HUES48 (cell line): ENCODE data around the gene APOC1.

Source experiments
- H3K27ac ChIP-seq: one replicate; pipeline ENCODE4 v1.7.0; 2013; ENCODE audit warnings: low read depth, low read length, inconsistent platforms
- H3K27me3 ChIP-seq: 2 replicates; pipeline ENCODE4 v1.6.1; 2013; ENCODE audit warnings: mild to moderate bottlenecking, low read length; ENCODE audit not compliant: control insufficient read depth, insufficient read depth
- H3K36me3 ChIP-seq: 2 replicates; pipeline ENCODE4 v1.6.1; 2013; ENCODE audit warnings: low read length; ENCODE audit not compliant: control insufficient read depth, insufficient read depth
- H3K4me1 ChIP-seq: 2 replicates; pipeline ENCODE4 v1.6.1; 2013; ENCODE audit warnings: mild to moderate bottlenecking, low read length; ENCODE audit not compliant: control insufficient read depth, insufficient read depth
- H3K4me3 ChIP-seq: 2 replicates; pipeline ENCODE4 v1.5.1; 2013; ENCODE audit warnings: mild to moderate bottlenecking, low read depth, low read length
- H3K9ac ChIP-seq: 2 replicates; pipeline ENCODE4 v1.6.1; 2013; ENCODE audit warnings: mild to moderate bottlenecking, low read depth, low read length, moderate library complexity
- H3K9me3 ChIP-seq: 2 replicates; pipeline ENCODE4 v1.6.1; 2013; ENCODE audit warnings: low read length; ENCODE audit not compliant: control insufficient read depth, insufficient read depth

The APOC1 gene

DNA sequence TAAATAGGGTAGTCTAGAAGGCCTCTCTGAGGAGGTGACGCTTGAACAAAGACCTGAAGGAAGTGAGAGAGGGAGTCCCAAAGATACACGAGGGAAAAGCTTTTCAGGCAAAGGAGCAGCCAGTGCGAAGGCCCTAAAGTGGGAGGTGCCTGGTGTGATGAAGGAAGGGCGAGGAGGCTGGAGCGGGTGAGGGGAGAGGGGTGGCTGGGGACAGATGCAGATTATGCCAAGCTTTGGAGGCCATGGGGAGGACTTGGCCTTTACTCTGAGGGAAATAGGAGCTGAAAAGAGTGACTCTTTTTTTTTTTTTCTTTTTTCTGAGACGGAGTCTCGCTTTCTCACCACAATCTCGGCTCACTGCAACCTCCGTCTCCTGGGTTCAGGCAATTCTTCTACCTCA, 43.7 kb downstream of the APOC1 start:
- Histone ChIP-seq H3K4me3 (no peak overlapping the region), H3K9ac (no peak overlapping the region), H3K27ac (no peak overlapping the region), H3K27me3 (no peaks in the 10 kb centered on the region), H3K36me3 (peaks cover 19% of the 10 kb centered on the region), H3K9me3 (no peaks in the 10 kb centered on the region), H3K4me1 (peaks cover 9% of the 10 kb centered on the region)

DNA sequence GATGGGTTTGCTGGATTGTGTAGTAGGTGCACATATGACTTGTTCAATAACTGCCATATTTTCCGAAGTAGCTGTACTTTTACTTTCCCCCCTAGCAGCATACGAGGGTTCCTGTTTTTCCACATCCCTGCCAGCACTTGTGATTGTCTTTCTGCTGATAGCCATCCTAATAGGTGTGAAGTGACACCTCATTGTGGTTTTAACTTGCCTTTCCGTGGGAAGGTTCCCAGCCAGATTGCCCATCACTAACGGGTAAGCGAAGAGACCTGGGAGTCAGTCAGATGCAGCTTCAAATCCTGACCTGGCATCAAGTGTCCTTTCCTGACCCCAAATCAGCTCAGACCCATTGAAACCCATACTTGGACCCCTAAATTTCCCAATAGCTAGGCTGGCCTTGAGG, 45.3 kb downstream of the APOC1 start:
- Histone ChIP-seq H3K4me3 (no peak overlapping the region), H3K27ac (no peak overlapping the region), H3K9ac (no peak overlapping the region), H3K9me3 (no peaks in the 10 kb centered on the region), H3K4me1 (peaks cover 6% of the 10 kb centered on the region), H3K36me3 (peaks cover 23% of the 10 kb centered on the region), H3K27me3 (no peaks in the 10 kb centered on the region)

DNA sequence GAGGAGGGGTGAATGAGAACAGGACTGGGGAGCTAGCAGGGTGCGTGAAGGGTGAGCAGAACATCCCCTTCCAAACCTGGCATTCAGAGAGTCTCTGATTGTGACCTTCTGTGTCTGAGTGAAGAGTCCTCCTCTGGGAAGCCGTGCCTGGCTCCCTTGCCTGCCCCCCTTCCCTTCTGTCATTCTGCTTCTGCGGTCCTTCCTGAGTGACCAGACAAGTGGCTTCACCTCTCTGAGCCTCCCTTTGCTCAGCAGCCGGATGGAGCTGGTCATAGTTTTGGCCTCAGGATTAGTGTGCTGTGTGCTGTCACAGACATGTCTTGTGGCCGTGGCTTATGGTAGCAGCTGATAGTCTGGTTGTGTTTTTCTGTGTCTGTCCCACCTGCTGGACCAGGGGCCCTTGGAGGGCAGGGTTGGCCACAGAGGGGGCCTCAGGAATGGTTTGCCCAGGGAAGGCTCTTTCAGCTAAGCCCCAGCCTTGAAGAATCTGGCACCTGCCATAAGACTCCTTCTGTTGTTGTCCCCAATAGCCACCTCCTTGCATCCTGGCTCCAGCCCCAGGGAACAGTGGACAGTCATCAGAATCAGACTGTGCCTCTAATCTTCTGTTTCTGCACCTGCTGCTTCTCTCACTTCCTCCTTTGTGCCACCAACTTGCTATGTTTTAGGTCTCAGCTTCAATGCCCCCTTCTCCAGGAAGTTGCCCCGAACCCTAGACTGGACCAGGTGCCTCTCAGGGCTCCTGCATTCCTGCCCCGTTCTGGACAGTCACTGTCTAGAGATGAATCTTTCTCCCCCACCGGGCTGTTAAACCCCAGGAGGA, 46.7 kb downstream of the APOC1 start:
- Histone ChIP-seq H3K27ac (no peak overlapping the region), H3K4me1 (peaks cover 4% of the 10 kb centered on the region), H3K4me3 (no peak overlapping the region), H3K27me3 (no peaks in the 10 kb centered on the region), H3K9me3 (no peaks in the 10 kb centered on the region), H3K36me3 (peaks cover 26% of the 10 kb centered on the region), H3K9ac (no peak overlapping the region)

DNA sequence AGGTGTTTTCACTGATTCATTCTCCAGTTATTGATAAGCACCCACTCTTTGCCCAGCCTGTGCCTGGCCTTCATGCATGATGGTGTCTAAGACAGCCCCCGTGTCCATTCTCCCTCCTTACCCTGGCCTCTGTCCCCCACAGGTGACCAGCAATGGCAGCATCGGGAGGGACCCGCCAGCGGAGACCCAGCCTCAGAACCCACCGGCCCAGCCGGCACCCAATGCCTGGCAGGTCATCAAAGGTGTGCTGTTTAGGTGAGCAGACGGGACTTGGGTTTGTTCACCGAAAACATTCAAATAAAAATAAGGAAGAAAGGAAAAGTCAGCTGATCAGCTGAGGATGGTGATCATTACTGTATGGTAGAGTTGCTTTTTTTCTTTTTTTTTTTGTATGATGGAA, 47.4 kb downstream of the APOC1 start:
- H3K4me3 ChIP-seq = no peak overlapping the region
- H3K36me3 ChIP-seq = peaks cover 26% of the 10 kb centered on the region
- no peaks in the 10 kb centered on the region for H3K4me1 ChIP-seq
- no peaks in the 10 kb centered on the region for H3K9me3 ChIP-seq
- H3K9ac ChIP-seq = no peak overlapping the region
- no peak overlapping the region for H3K27ac ChIP-seq
- H3K27me3 ChIP-seq = no peaks in the 10 kb centered on the region

DNA sequence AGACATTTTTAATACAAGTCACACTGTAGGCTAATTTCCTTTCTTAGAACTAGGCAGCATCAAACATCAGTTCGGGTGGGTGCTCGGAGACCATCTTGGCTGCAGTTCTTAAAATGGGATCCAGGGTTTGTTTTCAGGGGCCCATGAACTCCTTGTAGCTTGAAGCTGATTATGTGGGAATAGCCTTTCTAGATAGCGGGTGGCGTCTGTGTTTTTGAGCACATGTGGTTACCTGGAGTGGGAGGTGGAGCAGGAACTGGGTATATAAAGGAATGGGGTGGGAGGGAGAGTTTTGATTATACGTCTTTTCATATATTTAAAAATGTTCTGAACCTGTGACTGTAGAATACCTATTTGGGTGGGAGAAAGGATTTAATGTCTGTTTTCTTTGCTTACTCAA, 53.7 kb downstream of the APOC1 start:
- Histone ChIP-seq H3K9me3 (no peaks in the 10 kb centered on the region), H3K4me1 (no peaks in the 10 kb centered on the region), H3K27me3 (no peaks in the 10 kb centered on the region), H3K36me3 (peaks cover 21% of the 10 kb centered on the region), H3K4me3 (no peak overlapping the region), H3K27ac (no peak overlapping the region), H3K9ac (no peak overlapping the region)

DNA sequence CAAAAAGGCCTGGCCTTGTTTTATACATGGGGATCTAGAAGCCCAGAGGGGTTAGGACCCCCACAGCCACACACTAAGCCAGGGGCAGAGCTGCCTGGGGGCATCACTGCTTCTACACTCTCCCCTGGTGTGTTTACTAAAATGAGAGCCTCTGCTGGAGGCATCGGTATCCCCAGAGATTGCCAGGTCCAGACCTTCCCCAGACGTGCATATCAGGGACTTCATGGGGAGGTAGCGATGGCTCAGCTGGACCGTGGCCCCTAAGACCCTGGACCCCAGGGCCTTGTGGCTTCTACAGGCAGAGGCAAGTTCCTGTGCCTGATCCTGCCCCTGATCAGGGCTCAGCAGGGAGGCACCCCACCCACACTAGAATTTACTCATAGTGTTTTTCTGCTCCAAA, 54.3 kb downstream of the APOC1 start:
- Histone ChIP-seq H3K9ac (no peak overlapping the region), H3K36me3 (peaks cover 26% of the 10 kb centered on the region), H3K4me3 (no peak overlapping the region)

More for the DNA sequence above, 54.3 kb downstream of the APOC1 start:
- Histone ChIP-seq H3K27ac (no peak overlapping the region), H3K9me3 (no peaks in the 10 kb centered on the region), H3K27me3 (no peaks in the 10 kb centered on the region), H3K4me1 (no peaks in the 10 kb centered on the region)
